ENCODE results near the gene ITFG2. TPM values are rescaled to one million over a fixed set of nuclear protein-coding genes. Genes with fewer than 3 reads are reported as not detected.
A peak's percentile ranks its signal among the peaks of the same experiment; 100 is the strongest.

Gene ITFG2
- total RNA-seq, 1 donor from 2014 or later = 17.9 TPM

DNA sequence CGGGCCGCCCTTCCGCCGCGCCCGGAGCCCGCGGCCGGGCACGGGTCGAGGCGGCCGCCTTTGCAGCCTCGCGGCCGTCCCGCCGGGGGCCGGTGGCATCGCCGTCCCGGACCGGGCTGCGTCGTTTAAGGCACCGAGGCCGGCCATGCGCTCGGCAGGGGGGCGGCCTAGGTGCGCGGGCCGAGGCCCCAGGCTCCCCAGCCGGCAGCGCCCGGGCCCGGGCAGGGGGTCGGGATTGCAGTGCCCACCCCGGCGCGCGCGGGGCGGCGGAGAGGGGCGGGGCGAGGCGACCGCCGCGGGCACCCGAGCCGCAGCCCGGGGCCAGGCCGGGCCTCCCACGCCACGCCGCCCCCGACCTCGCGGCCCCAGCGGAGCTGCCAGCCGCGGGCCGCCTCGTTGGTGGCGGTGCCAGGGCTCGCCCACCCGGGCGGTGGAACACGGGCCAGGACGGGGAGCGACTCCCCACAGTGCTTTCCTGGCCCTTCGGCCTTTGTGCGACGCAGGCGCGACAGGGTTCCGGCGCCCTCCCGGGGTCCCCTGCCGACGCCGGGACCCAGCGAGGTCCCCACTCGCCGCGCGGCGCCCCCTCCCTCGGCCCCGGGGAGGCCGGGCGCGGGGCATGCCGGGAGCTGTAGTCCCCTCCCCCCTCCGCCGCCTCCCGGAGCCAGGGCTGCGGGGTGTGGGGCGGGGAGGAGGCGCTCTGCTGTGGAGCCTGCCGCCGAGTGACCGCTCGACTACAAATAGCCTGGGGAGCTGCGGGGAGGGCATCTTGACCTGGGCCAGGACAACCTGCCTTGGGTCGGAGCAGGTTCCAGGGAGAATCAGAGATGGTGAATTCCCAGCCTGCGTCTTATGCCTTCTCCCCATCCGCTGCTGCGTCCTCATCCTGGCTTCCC lies 16.9 kb upstream of the ITFG2 start:
- no peaks in the 10 kb centered on the region for H3K9me3 Mint-ChIP-seq (ENCODE audit: low read depth)
- no peak for DNase-seq (ENCODE audit: low spot score)
- H3K4me1 Mint-ChIP-seq (ENCODE audit: low read depth) = peaks cover 16% of the 10 kb centered on the region
- peak overlapping the region; percentile 87 for H3K4me3 Mint-ChIP-seq (ENCODE audit: unreplicated experiment)
- TF ChIP-seq, protein P1, sequence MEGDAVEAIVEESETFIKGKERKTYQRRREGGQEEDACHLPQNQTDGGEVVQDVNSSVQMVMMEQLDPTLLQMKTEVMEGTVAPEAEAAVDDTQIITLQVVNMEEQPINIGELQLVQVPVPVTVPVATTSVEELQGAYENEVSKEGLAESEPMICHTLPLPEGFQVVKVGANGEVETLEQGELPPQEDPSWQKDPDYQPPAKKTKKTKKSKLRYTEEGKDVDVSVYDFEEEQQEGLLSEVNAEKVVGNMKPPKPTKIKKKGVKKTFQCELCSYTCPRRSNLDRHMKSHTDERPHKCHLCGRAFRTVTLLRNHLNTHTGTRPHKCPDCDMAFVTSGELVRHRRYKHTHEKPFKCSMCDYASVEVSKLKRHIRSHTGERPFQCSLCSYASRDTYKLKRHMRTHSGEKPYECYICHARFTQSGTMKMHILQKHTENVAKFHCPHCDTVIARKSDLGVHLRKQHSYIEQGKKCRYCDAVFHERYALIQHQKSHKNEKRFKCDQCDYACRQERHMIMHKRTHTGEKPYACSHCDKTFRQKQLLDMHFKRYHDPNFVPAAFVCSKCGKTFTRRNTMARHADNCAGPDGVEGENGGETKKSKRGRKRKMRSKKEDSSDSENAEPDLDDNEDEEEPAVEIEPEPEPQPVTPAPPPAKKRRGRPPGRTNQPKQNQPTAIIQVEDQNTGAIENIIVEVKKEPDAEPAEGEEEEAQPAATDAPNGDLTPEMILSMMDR (IDR thresholded peaks at IDR 0.05) = no peak
- H3K27me3 Mint-ChIP-seq (ENCODE audit: low read depth) = no peaks in the 10 kb centered on the region
- peak overlapping the region; percentile 69 for H3K27ac Mint-ChIP-seq (ENCODE audit: unreplicated experiment)
- peaks cover 24% of the 10 kb centered on the region for H3K36me3 Mint-ChIP-seq (ENCODE audit: low read depth)

DNA sequence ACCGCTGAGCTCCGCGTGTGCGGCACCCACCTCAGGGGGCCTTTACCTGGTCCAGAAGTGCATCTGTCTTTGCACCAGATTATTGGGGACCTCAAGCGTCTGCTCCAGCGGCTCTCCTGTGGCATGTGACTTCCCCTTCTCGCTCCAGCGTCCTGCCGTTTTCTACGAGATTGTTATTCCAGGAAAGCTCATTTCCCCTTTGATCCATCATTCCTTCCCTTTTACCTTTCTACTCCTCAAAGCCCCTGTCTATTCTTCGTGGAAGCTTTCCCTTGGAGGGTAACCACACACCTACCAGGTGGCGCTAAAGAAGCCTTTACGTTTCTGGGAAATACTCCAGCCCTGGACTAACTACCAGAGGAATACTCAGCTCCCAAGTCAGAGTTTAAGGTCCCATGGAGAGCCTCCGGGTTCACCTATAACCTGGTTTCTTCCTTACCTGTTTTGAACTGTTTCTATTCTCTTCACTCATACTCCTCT lies 16.2 kb upstream of the ITFG2 start:
- Mint-ChIP-seq H3K36me3 (ENCODE audit: low read depth) (peaks cover 27% of the 10 kb centered on the region), H3K27ac (ENCODE audit: unreplicated experiment) (peak overlapping the region; percentile 69), H3K4me3 (ENCODE audit: unreplicated experiment) (peak overlapping the region; percentile 87), H3K9me3 (ENCODE audit: low read depth) (no peaks in the 10 kb centered on the region), H3K4me1 (ENCODE audit: low read depth) (peaks cover 16% of the 10 kb centered on the region), H3K27me3 (ENCODE audit: low read depth) (no peaks in the 10 kb centered on the region)
- no peak for DNase-seq (ENCODE audit: low spot score)
- TF ChIP-seq, protein P1 (IDR thresholded peaks at IDR 0.05) = peak; percentile 43

DNA sequence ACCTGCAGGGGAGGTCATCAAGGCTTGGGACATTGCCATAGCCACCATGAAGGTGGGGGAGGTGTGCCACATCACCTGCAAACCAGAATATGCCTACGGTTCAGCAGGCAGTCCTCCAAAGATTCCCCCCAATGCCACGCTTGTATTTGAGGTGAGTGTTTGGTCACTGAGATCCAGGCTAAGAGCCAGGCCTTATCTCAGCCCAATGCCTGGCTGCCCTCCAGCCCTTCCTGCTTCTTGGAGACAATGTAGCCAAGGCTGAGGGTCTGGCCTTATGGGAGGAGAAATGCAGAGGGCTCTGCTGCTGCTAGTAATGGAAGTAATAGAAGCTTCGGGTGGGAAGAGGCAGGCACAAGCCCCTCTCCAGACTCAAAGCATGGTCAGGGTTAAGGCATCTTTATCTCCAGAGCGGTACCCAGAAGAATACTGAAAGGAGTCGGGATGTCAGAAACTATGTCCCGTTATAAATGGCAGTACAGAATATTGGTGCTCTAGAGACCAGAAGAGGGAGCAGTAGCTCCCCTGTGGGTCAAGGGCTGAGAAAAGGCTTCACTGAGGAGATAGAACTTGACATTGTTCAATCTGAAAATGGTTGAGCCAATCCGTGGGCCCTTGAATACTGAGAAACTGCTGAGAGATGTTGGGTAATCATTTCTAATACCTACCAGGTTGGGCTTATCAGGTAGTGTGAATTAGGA lies 14.6 kb upstream of the ITFG2 start:
- H3K36me3 Mint-ChIP-seq (ENCODE audit: low read depth) = peaks cover 31% of the 10 kb centered on the region
- H3K27ac Mint-ChIP-seq (ENCODE audit: unreplicated experiment) = no peak overlapping the region
- no peak for DNase-seq (ENCODE audit: low spot score)

DNA sequence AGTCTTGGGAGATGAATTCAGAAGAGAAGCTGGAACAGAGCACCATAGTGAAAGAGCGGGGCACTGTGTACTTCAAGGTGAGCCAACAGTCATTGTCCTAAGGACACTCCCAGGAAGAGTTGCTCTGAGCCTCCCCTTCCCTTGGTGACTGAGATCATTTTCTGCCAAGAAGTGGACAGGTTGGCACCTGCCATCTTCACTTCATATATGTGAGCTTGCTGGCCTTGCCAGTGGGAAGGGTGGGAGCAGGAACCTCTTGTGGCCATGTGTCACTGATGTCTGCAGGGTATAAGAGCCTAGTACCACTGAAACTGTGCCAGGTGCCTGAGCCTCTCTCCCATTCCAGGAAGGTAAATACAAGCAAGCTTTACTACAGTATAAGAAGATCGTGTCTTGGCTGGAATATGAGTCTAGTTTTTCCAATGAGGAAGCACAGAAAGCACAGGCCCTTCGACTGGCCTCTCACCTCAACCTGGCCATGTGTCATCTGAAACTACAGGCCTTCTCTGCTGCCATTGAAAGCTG lies 12.4 kb upstream of the ITFG2 start:
- Mint-ChIP-seq H3K4me3 (ENCODE audit: unreplicated experiment) (no peak overlapping the region), H3K36me3 (ENCODE audit: low read depth) (peaks cover 41% of the 10 kb centered on the region), H3K27ac (ENCODE audit: unreplicated experiment) (no peak overlapping the region), H3K4me1 (ENCODE audit: low read depth) (peaks cover 39% of the 10 kb centered on the region), H3K9me3 (ENCODE audit: low read depth) (no peaks in the 10 kb centered on the region), H3K27me3 (ENCODE audit: low read depth) (no peaks in the 10 kb centered on the region)
- TF ChIP-seq, protein P1 (IDR thresholded peaks at IDR 0.05) = no peak
- DNase-seq (ENCODE audit: low spot score) = no peak

More for the DNA sequence above, 14.6 kb upstream of the ITFG2 start:
- peaks cover 18% of the 10 kb centered on the region for H3K4me1 Mint-ChIP-seq (ENCODE audit: low read depth)
- H3K9me3 Mint-ChIP-seq (ENCODE audit: low read depth) = no peaks in the 10 kb centered on the region
- H3K4me3 Mint-ChIP-seq (ENCODE audit: unreplicated experiment) = no peak overlapping the region
- TF ChIP-seq, protein P1 (IDR thresholded peaks at IDR 0.05) = peak; percentile 52
- H3K27me3 Mint-ChIP-seq (ENCODE audit: low read depth) = no peaks in the 10 kb centered on the region

Data from chondrocyte (in vitro differentiated cells).